Measurements from ENCODE around the gene GPHB5. TPM values are rescaled to one million over a fixed set of nuclear protein-coding genes. Genes with fewer than 3 reads are reported as not detected.
"Not testable (repeated sequence)": the region's sequence is repeated elsewhere in the genome, so short reads cannot be mapped to it uniquely, and the experiment has no call there.

Gene GPHB5
- total RNA-seq, 1 donor from 2014 or later = not detected

DNA sequence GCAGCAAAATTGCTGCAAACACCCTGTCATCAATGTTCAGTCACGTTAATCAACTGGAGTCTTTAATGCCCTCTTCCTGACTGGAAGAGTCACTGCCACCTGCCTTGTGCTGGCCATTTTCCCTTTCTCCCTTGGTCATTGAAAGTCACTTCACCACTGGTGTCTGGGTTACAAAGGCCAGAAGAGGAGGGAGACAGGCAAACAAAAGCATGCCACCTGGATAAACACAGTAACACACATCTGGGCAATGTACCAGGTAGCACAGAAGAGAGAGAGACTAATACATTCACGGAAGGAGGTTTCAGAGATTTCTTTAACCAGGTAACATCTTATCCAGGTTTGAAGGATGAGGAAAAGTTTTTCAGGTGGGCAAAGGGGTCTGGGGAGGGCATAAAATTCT, 32.7 kb downstream of the GPHB5 start:
- TF ChIP-seq, protein P1, sequence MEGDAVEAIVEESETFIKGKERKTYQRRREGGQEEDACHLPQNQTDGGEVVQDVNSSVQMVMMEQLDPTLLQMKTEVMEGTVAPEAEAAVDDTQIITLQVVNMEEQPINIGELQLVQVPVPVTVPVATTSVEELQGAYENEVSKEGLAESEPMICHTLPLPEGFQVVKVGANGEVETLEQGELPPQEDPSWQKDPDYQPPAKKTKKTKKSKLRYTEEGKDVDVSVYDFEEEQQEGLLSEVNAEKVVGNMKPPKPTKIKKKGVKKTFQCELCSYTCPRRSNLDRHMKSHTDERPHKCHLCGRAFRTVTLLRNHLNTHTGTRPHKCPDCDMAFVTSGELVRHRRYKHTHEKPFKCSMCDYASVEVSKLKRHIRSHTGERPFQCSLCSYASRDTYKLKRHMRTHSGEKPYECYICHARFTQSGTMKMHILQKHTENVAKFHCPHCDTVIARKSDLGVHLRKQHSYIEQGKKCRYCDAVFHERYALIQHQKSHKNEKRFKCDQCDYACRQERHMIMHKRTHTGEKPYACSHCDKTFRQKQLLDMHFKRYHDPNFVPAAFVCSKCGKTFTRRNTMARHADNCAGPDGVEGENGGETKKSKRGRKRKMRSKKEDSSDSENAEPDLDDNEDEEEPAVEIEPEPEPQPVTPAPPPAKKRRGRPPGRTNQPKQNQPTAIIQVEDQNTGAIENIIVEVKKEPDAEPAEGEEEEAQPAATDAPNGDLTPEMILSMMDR (IDR thresholded peaks at IDR 0.05) = no peak
- H3K9me3 Mint-ChIP-seq = no peaks in the 10 kb centered on the region
- CTCF ChIA-PET = no interaction called here
- intact Hi-C loops (cut with micrococcal nuclease) = no loop called here
- no peaks in the 10 kb centered on the region for H3K4me1 Mint-ChIP-seq
- no peak overlapping the region for H3K27ac Mint-ChIP-seq
- POLR2A ChIA-PET = no interaction called here
- H3K4me3 Mint-ChIP-seq = no peak overlapping the region
- ATAC-seq (ENCODE audit: low read depth) = no peak
- no peaks in the 10 kb centered on the region for H3K36me3 Mint-ChIP-seq (ENCODE audit: low read depth)
- no peak for DNase-seq
- H3K27me3 Mint-ChIP-seq = peaks cover 5% of the 10 kb centered on the region

DNA sequence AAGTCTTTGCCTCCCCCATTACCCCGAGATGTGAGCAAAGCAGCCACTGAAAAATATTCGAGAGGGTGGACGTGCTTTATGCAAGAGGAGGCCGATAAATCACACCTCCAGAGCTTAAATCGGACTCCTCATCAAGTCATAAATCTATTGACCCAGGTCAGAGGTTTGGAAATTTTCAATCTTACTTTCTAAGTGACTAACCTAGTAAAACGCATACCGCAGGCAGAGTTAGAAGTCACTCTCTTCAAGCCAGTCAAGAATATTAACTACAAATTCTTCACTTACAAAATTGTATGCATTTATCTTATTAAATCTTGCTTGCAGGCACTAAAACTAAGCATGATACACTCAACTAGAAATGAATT, 34.9 kb downstream of the GPHB5 start:
- no peak for DNase-seq
- Mint-ChIP-seq H3K27me3 (no peaks in the 10 kb centered on the region), H3K4me3 (no peak overlapping the region), H3K4me1 (no peaks in the 10 kb centered on the region), H3K9me3 (no peaks in the 10 kb centered on the region), H3K27ac (no peak overlapping the region), H3K36me3 (ENCODE audit: low read depth) (no peaks in the 10 kb centered on the region)
- intact Hi-C loops (cut with micrococcal nuclease) = no loop called here
- no peak for ATAC-seq (ENCODE audit: low read depth)
- ChIA-PET POLR2A (no interaction called here), CTCF (no interaction called here)
- TF ChIP-seq, protein P1 (IDR thresholded peaks at IDR 0.05) = no peak

DNA sequence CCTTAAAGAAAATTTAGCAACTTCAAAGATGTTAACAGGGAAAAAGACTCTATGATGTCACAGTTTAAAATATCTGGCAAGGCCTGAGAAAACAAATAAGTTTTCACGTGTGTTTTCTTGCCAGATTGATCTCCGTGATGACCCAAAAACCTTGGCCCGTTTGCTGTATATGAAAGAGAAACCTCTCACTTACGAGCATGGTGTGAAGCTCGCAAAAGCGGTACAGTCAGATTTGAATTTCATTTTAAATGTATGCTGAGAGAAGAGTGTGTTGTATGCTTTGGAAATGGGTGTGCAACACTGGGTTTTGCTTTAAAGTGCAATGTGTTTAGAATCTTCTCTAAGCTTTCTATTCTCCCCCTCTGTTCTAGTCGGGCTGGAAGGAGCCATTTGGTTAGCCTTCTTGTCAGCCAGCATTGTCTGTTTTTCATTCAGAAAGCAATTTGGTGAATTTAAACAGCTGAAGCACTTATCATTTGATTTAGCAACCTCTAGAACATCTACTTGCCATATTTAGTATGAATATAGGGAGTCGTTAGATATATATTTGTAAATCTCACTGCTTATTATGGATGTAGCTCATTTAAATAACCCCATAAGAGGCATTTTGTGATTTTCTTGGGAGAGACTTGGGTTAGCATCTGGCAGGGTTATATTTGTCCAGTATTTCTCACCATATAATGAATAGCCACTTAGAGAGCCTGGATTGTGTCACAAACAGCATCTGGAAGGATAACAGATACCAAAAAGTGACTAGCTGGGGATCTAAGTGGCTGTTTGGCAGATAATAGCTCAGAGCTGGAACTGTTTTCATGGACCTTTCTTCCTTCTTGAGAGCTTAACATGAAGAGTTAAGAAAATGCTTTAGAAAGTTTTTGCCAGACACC, 35.5 kb downstream of the GPHB5 start:
- Mint-ChIP-seq H3K4me1 (no peaks in the 10 kb centered on the region), H3K27me3 (no peaks in the 10 kb centered on the region), H3K36me3 (ENCODE audit: low read depth) (no peaks in the 10 kb centered on the region), H3K27ac (no peak overlapping the region), H3K9me3 (no peaks in the 10 kb centered on the region), H3K4me3 (no peak overlapping the region)
- DNase-seq (no peak), ATAC-seq (ENCODE audit: low read depth) (no peak)
- ChIA-PET POLR2A (no interaction called here), CTCF (no interaction called here)
- intact Hi-C loops (cut with micrococcal nuclease) = no loop called here
- TF ChIP-seq, protein P1 (IDR thresholded peaks at IDR 0.05) = no peak

DNA sequence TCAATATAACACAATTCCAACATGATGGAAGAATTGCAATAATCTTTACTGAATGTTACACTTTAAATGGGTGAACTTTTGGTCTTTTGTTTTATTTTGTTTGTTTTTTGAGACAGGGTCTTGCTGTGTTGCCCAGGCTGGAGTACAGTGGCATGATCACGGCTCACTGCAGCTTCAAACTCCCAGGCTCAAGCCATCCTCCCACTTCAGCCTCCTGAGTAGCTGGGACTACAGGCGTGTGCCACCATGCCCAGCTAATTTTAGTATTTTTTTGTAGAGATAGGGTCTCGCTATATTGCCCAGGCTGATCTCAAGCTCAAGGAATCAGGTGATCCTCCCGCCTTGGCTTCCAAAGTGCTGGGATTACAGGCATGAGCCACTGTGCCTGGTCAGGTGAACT, 38.8 kb downstream of the GPHB5 start:
- H3K4me1 Mint-ChIP-seq; CTCF ChIA-PET; H3K27me3 Mint-ChIP-seq; H3K27ac Mint-ChIP-seq; H3K36me3 Mint-ChIP-seq (ENCODE audit: low read depth); ATAC-seq (ENCODE audit: low read depth); intact Hi-C loops (cut with micrococcal nuclease); H3K9me3 Mint-ChIP-seq; DNase-seq; H3K4me3 Mint-ChIP-seq; POLR2A ChIA-PET: not testable (repeated sequence)

DNA sequence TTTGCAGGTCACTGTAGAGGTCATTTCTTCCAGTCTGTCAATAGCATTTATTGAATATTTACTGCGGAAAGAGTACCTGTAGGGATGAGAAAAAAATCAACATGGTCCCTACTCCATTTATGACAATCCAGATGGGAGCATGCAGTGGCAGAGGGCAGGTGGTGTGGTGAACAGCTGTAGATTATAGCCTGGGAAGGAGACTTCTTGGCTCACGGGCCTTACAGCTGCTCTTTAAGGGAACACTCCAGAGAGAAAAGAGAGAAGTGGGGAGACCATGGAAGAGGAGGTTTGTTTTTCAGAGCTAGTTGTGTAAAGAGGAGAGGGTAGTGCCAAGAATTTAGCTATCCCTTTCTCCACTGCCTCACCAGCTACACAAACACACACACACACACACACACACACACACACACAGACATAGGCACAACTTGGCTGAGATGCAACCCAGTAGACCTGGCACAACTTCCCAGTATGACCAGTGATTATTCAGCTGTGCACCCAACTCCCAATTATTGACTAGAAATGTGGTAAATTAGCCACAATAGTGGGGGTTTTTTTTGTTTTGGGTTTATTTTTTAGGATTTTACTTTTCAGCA, 41.0 kb downstream of the GPHB5 start:
- intact Hi-C loops (cut with micrococcal nuclease) = no loop called here
- TF ChIP-seq, protein P1 (IDR thresholded peaks at IDR 0.05) = no peak
- ATAC-seq (ENCODE audit: low read depth) (no peak), DNase-seq (no peak)
- H3K9me3 Mint-ChIP-seq = no peaks in the 10 kb centered on the region
- H3K27me3 Mint-ChIP-seq = no peaks in the 10 kb centered on the region
- CTCF ChIA-PET = interaction anchor here (1.0 kb wide), 1 partner anchor 1115 kb away, joined by 3 read pairs; no protein-coding TSS in a partner anchor
- no peaks in the 10 kb centered on the region for H3K4me1 Mint-ChIP-seq
- POLR2A ChIA-PET = no interaction called here
- no peaks in the 10 kb centered on the region for H3K36me3 Mint-ChIP-seq (ENCODE audit: low read depth)
- no peak overlapping the region for H3K27ac Mint-ChIP-seq
- H3K4me3 Mint-ChIP-seq = no peak overlapping the region

Data from activated B cell treated with CpG ODN at 0.5 μM for 24 hours (primary cell).